ENCODE data around the gene ARSK.

DNA sequence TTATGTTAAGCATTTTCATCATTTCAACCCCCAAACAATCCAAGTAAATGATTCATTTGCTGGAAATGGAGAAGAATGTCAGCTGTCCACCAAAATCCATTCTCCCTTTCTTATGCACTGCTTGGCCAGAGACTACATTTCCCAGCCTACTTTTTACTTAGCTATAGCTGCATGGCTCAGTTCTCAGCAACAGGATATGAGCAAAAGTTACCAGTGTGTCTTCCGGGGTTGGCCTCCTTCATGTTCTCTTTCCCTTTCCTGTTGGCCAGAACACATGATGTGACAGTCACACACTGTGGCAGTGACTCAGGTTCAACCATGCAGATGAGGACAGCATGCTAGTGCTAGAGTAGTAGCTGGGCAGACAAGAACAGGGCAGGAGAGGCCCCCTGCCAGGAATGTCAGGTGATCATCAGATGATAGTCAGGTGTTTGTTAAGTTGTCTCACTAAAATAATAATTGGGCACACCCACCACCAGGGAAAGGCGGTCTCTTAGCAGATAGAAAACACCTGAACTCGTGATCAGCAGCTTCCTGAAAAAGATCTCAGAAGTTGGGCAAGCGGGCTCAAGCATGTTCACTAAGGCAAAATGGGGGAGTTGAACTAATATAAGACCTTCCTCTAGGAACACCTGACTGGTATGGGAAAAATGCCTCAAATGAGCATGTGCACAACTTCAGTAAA, 77.2 kb downstream of the ARSK start:
- TF ChIP-seq, protein P1, sequence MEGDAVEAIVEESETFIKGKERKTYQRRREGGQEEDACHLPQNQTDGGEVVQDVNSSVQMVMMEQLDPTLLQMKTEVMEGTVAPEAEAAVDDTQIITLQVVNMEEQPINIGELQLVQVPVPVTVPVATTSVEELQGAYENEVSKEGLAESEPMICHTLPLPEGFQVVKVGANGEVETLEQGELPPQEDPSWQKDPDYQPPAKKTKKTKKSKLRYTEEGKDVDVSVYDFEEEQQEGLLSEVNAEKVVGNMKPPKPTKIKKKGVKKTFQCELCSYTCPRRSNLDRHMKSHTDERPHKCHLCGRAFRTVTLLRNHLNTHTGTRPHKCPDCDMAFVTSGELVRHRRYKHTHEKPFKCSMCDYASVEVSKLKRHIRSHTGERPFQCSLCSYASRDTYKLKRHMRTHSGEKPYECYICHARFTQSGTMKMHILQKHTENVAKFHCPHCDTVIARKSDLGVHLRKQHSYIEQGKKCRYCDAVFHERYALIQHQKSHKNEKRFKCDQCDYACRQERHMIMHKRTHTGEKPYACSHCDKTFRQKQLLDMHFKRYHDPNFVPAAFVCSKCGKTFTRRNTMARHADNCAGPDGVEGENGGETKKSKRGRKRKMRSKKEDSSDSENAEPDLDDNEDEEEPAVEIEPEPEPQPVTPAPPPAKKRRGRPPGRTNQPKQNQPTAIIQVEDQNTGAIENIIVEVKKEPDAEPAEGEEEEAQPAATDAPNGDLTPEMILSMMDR (IDR thresholded peaks at IDR 0.05): no peak
- TF ChIP-seq POLR2A (IDR thresholded peaks at IDR 0.05): no peak

Data from heart left ventricle (tissue), 13 donors.